SK-N-SH (cell line): ENCODE data around the gene USH1C. TPM values are rescaled to one million over a fixed set of nuclear protein-coding genes. Genes with fewer than 3 reads are reported as not detected.

ENCODE experiments used
- CTCF ChIA-PET: fragments of 300-600, 350-600 bp; formaldehyde crosslinking; extraction: SDS; loops from one replicate; lab custom pipeline; 2021; lab: Yijun Ruan, JAX
- POLR2A ChIA-PET: fragments of 350-600 bp; sonication (Branson Sonifier 250); formaldehyde crosslinking; extraction: SDS; loops from one replicate; lab custom pipeline; 2020; ENCODE audit warnings: antibody characterized with exemption, inconsistent platforms; lab: Yijun Ruan, JAX
- DNase-seq: peaks from one replicate; pipeline ENCODE4 v3.0.0; 2012
- H2AFZ ChIP-seq: fragments of 200-600 bp; sonication (generic); 2 replicates; pipeline ENCODE4 v1.8.1; 2016; ENCODE audit warnings: antibody characterized with exemption, mild to moderate bottlenecking, low read depth
- H3F3A ChIP-seq: fragments of 200-600 bp; sonication (generic); replicated peaks from 2 replicates; pipeline ENCODE3; 2016; ENCODE audit warnings: antibody characterized with exemption, mild to moderate bottlenecking; ENCODE audit not compliant: insufficient read depth
- H3K27ac ChIP-seq, 2 experiments: fragments of 200-500 bp in 1 of 2; fragments of 200-600 bp in 1 of 2; sonication (Bioruptor generic) in 1 of 2; sonication (generic), shearing (Covaris generic) in 1 of 2; 2 replicates each; pipeline versions ENCODE4 v1.5.1 to v1.6.1; 2014 to 2016; ENCODE audit warnings: low read depth in 2 of 2, inconsistent platforms in 1 of 2, low read length in 1 of 2, mild to moderate bottlenecking in 1 of 2, mixed read lengths in 1 of 2
- H3K27me3 ChIP-seq: fragments of 200-600 bp; sonication (generic), shearing (Covaris generic); 2 replicates; pipeline ENCODE4 v1.6.1; 2016; ENCODE audit warnings: mixed run types; ENCODE audit not compliant: insufficient read depth
- H3K36me3 ChIP-seq, 2 experiments: fragments of 200-500 bp in 1 of 2; fragments of 200-600 bp in 1 of 2; sonication (Bioruptor generic) in 1 of 2; sonication (generic) in 1 of 2; replicated peaks in 1 of 2; 2 replicates each; pipeline versions ENCODE3 to v1.5.1; 2014 to 2016; ENCODE audit warnings: low read length in 1 of 2, mild to moderate bottlenecking in 1 of 2; ENCODE audit not compliant: insufficient read depth in 2 of 2, control insufficient read depth in 1 of 2
- H3K4me1 ChIP-seq, 2 experiments: fragments of 200-500 bp in 1 of 2; fragments of 200-600 bp in 1 of 2; sonication (Bioruptor generic) in 1 of 2; sonication (generic), shearing (Covaris generic) in 1 of 2; 2 replicates each; pipeline versions ENCODE4 v1.5.1 to v1.6.1; 2014 to 2016; ENCODE audit warnings: low read depth in 1 of 2, low read length in 1 of 2, mixed run types in 1 of 2; ENCODE audit not compliant: insufficient read depth in 2 of 2, control insufficient read depth in 1 of 2
- H3K4me2 ChIP-seq: fragments of 200-600 bp; sonication (generic), shearing (Covaris generic); 2 replicates; pipeline ENCODE4 v1.6.1; 2017; ENCODE audit warnings: mixed run types
- H3K4me3 ChIP-seq, 2 experiments: fragments of 200-500 bp in 1 of 2; fragments of 200-600 bp in 1 of 2; sonication (Bioruptor generic) in 1 of 2; sonication (generic), shearing (Covaris generic) in 1 of 2; 2 replicates each; pipeline versions ENCODE4 v1.5.1 to v1.8.1; 2014 to 2016; ENCODE audit warnings: low read depth in 2 of 2, inconsistent platforms in 1 of 2, low read length in 1 of 2, mild to moderate bottlenecking in 1 of 2, mixed read lengths in 1 of 2, moderate library complexity in 1 of 2
- H3K79me2 ChIP-seq: fragments of 200-600 bp; sonication (generic); 2 replicates; pipeline ENCODE4 v1.8.1; 2017; ENCODE audit warnings: mild to moderate bottlenecking; ENCODE audit not compliant: insufficient read depth
- H3K9ac ChIP-seq: fragments of 200-600 bp; sonication (generic); 2 replicates; pipeline ENCODE4 v1.6.1; 2017; ENCODE audit warnings: mixed run types
- H3K9me2 ChIP-seq: fragments of 200-600 bp; sonication (generic); 2 replicates; pipeline ENCODE4 v1.6.1; 2017; ENCODE audit warnings: mixed run types
- H3K9me3 ChIP-seq: fragments of 200-600 bp; sonication (generic); 2 replicates; pipeline ENCODE4 v1.6.1; 2017; ENCODE audit warnings: mixed run types, mild to moderate bottlenecking, moderate library complexity
- H4K20me1 ChIP-seq: fragments of 200-600 bp; sonication (generic); 2 replicates; pipeline ENCODE4 v1.6.1; 2017; ENCODE audit warnings: mild to moderate bottlenecking, mixed run types; ENCODE audit not compliant: insufficient read depth
- FOXJ3 ChIP-seq: sonication (generic); formaldehyde crosslinking; IDR thresholded peaks from 2 replicates; pipeline ENCODE4 v1.5.1; 2020; ENCODE audit warnings: mild to moderate bottlenecking, missing genetic modification reagents
- JUND ChIP-seq: IDR thresholded peaks from 2 replicates; pipeline ENCODE4 v1.4.0; 2012
- NFIC ChIP-seq: IDR thresholded peaks from 2 replicates; pipeline ENCODE4 v1.4.0; 2012; ENCODE audit warnings: borderline replicate concordance
- RCOR1 ChIP-seq: fragments of 150-350 bp; IDR thresholded peaks from 2 replicates; pipeline ENCODE4 v1.6.1; 2017; ENCODE audit warnings: antibody characterized with exemption, low read length
- RFX5 ChIP-seq: IDR thresholded peaks from 2 replicates; pipeline ENCODE4 v1.6.1; 2012; ENCODE audit warnings: mild to moderate bottlenecking, improper control_type of control experiment, low read length
- SIN3A ChIP-seq: IDR thresholded peaks from 2 replicates; pipeline ENCODE4 v1.6.1; 2012; ENCODE audit warnings: low read depth, mild to moderate bottlenecking, low read length, moderate library complexity, borderline replicate concordance
- SMC3 ChIP-seq: IDR thresholded peaks from 2 replicates; pipeline ENCODE4 v1.6.1; 2012; ENCODE audit warnings: low read depth, low read length, improper control_type of control experiment
- YY1 ChIP-seq: IDR thresholded peaks from 2 replicates; pipeline ENCODE4 v1.4.0; 2012; ENCODE audit warnings: low read depth, mild to moderate bottlenecking
- WGBS: methylation state at CpG from one replicate; pipeline ENCODE4 v1.1.6; 2017; ENCODE audit warnings: low lambda C conversion rate; 5-methylcytosine and 5-hydroxymethylcytosine counted together
- polyA plus RNA-seq, 3 experiments: library from polyadenylated mRNA; depleted of rRNA; stranded (reverse); fragments of >200 nt; gene quantifications; 2 replicates each; pipeline ENCODE4 v1.2.3, GENCODE V29; 2012
- TF ChIP-seq, protein P1 (sequence below): fragments of 150-350 bp; IDR thresholded peaks from 2 replicates; pipeline ENCODE4 v1.6.1; 2016; ENCODE audit warnings: mild to moderate bottlenecking, low read depth, low read length
- TF ChIP-seq, protein P2 (sequence below): IDR thresholded peaks from 2 replicates; pipeline ENCODE4 v1.6.1; 2012; ENCODE audit warnings: mild to moderate bottlenecking, low read depth, low read length, moderate library complexity

The USH1C gene
- polyA plus RNA-seq, 1 of the 3 experiments (the other 2 are of a cell fraction), result not detected

DNA sequence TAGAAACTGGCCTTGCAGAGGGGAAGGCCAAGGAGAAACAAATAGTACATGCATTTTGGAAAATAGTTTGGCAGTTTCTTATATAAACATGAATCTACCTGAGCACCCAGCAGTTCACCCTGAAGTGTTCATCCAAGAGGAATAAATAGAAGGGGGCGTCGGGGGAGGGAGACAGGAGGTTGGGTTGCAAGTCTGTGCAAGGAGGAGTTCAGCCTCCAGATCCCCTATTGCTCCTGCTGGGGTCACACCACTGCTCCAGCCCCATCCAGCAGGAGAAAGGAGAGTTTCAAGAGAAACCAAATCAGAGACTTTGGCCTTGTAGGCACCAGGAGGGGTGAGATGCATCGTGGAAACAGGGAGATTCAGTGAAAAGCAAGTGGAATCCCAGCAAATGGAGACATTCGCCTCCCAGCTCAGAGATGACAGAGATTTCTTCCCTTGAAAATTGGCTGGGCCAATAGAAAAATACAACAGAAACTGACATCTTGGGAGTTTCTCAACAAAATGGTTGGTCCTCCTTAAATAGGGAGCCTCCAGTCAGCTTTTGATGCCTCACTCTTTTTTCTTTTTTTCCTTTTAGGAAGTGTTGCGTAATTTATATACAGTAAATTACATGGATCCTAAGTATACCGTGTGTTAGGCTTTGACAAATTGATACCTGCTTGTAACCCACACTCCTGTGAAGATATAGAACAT lies 37.0 kb upstream of the USH1C start:
- H3K4me2 ChIP-seq, result no peak overlapping the region
- no peak for TF ChIP-seq FOXJ3 (CRISPR knock-in tag)
- TF ChIP-seq, protein P1, sequence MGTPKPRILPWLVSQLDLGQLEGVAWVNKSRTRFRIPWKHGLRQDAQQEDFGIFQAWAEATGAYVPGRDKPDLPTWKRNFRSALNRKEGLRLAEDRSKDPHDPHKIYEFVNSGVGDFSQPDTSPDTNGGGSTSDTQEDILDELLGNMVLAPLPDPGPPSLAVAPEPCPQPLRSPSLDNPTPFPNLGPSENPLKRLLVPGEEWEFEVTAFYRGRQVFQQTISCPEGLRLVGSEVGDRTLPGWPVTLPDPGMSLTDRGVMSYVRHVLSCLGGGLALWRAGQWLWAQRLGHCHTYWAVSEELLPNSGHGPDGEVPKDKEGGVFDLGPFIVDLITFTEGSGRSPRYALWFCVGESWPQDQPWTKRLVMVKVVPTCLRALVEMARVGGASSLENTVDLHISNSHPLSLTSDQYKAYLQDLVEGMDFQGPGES, result no peak
- TF ChIP-seq RCOR1, result no peak
- TF ChIP-seq NFIC, result no peak
- no peak for TF ChIP-seq SMC3
- no peak for TF ChIP-seq YY1
- no peak for TF ChIP-seq SIN3A
- TF ChIP-seq, protein P2, sequence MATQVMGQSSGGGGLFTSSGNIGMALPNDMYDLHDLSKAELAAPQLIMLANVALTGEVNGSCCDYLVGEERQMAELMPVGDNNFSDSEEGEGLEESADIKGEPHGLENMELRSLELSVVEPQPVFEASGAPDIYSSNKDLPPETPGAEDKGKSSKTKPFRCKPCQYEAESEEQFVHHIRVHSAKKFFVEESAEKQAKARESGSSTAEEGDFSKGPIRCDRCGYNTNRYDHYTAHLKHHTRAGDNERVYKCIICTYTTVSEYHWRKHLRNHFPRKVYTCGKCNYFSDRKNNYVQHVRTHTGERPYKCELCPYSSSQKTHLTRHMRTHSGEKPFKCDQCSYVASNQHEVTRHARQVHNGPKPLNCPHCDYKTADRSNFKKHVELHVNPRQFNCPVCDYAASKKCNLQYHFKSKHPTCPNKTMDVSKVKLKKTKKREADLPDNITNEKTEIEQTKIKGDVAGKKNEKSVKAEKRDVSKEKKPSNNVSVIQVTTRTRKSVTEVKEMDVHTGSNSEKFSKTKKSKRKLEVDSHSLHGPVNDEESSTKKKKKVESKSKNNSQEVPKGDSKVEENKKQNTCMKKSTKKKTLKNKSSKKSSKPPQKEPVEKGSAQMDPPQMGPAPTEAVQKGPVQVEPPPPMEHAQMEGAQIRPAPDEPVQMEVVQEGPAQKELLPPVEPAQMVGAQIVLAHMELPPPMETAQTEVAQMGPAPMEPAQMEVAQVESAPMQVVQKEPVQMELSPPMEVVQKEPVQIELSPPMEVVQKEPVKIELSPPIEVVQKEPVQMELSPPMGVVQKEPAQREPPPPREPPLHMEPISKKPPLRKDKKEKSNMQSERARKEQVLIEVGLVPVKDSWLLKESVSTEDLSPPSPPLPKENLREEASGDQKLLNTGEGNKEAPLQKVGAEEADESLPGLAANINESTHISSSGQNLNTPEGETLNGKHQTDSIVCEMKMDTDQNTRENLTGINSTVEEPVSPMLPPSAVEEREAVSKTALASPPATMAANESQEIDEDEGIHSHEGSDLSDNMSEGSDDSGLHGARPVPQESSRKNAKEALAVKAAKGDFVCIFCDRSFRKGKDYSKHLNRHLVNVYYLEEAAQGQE, result no peak
- TF ChIP-seq, all 33 proteins: peak for 0
- ChIA-PET CTCF (no interaction called here), POLR2A (no interaction called here)
- no peaks in the 10 kb centered on the region for H3K79me2 ChIP-seq
- no peaks in the 10 kb centered on the region for H3K4me1 ChIP-seq
- H3K9me2 ChIP-seq, result no peaks in the 10 kb centered on the region
- no peak for DNase-seq
- WGBS, result 20% methylated on average over 6 of the region's 6 CpGs
- H3K4me3 ChIP-seq, result no peak overlapping the region
- no peak overlapping the region for H2AFZ ChIP-seq
- no peaks in the 10 kb centered on the region for H4K20me1 ChIP-seq
- H3K27me3 ChIP-seq, result no peaks in the 10 kb centered on the region
- H3K36me3 ChIP-seq, result no peaks in the 10 kb centered on the region
- H3F3A ChIP-seq, result no peaks in the 10 kb centered on the region
- no peak overlapping the region for H3K27ac ChIP-seq
- H3K9me3 ChIP-seq, result no peaks in the 10 kb centered on the region
- no peak overlapping the region for H3K9ac ChIP-seq

DNA sequence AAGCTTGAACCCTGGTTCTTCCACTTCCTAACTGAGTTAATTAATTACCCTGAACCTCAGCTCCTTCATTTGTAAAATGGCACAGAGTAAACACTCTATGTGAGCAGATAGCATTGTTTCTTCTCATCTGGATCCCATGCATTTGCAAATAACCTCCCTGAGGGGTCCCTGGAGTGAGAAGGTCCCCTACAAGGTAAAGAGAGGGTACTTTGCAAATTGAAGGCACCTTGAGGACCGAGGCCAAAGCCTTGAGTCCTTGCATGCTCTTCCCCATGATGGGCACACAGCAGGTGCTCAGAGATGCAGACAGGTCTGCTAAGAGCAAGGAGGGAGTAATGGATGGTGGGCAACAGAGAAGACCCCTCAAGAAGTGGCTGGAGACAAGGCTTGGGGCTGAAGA lies 36.1 kb upstream of the USH1C start:
- Histone ChIP-seq H3F3A (no peaks in the 10 kb centered on the region), H3K4me3 (no peak overlapping the region), H3K4me2 (no peak overlapping the region), H3K27ac (no peak overlapping the region), H3K79me2 (no peaks in the 10 kb centered on the region)
- 8% methylated on average over 1 of the region's 1 CpG for WGBS
- TF ChIP-seq SMC3 (no peak), RFX5 (no peak), JUND (no peak)
- TF ChIP-seq, protein P1, result no peak
- TF ChIP-seq, all 33 proteins: peak for 0
- POLR2A ChIA-PET, result interaction anchor here (0.7 kb wide), 1 partner anchor 101 kb away, joined by 3 read pairs; no protein-coding TSS in a partner anchor
- H3K4me1 ChIP-seq, result no peaks in the 10 kb centered on the region
- H3K9ac ChIP-seq, result no peak overlapping the region
- no peaks in the 10 kb centered on the region for H4K20me1 ChIP-seq
- H3K9me2 ChIP-seq, result no peaks in the 10 kb centered on the region
- no peaks in the 10 kb centered on the region for H3K9me3 ChIP-seq
- DNase-seq, result no peak
- no peaks in the 10 kb centered on the region for H3K27me3 ChIP-seq
- CTCF ChIA-PET, result no interaction called here
- H3K36me3 ChIP-seq, result no peaks in the 10 kb centered on the region
- no peak overlapping the region for H2AFZ ChIP-seq
